ENCODE data around the gene IL17F. TPM values are rescaled to one million over a fixed set of nuclear protein-coding genes. Genes with fewer than 3 reads are reported as not detected.

Gene IL17F
- polyA plus RNA-seq (2011; rRNA removed) = not detected in 2 replicates
- polyA minus RNA-seq (2011; rRNA and poly(A)+ RNA removed) = not detected in 2 replicates

- no peak within 1 kb of the TSS for H3K27ac ChIP-seq (ENCODE audit: low read depth, low read length)
- H3K27me3 ChIP-seq (ENCODE audit: control insufficient read depth, insufficient read depth, low read length) = peaks cover 11% of the 10 kb centered on the region
- ChIA-PET POLR2A (no interaction called here), CTCF (no interaction called here)
- H3K9me3 ChIP-seq (ENCODE audit: control insufficient read depth, insufficient read depth, low read length) = no peaks in the 10 kb centered on the region
- DNase-seq (ENCODE audit: low read depth, low spot score) = no peak
- TF ChIP-seq CTCF (IDR thresholded peaks at IDR 0.05; ENCODE audit: low read depth, low read length) = no peak
- H3K4me3 ChIP-seq (ENCODE audit: low read depth, low read length) = no peak within 1 kb of the TSS
Measured at GRCh38 chr6:52244400-52244799, at the start of gene IL17F. Gene IL17F (minus strand): TSS chr6:52244500. CDS start chr6:52244429, 71 bp downstream.

DNA sequence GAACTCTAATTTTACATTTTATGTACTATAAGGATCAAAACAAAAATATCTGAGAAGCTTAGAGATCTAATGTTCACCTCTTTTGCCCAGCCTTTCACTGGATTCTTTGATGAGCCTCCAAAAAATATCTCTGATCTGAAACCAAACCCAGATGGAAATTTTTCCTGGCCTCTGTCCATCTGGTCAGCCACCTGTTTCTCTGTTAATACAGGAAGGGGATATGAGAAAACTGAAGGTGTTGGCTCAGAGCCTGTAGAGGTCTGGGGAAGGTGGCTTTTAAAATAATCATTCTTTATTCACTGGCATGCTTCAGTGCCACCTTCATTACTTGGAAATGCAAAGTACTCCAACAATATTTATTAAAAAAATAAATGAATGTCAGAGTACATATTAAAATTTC lies 48.8 kb upstream of the IL17F start:
- Histone ChIP-seq H3K9me3 (ENCODE audit: control insufficient read depth, insufficient read depth, low read length) (no peaks in the 10 kb centered on the region; the same call in 1 of the 2 replicates), H3K4me3 (ENCODE audit: low read depth, low read length) (no peak overlapping the region), H3K27ac (ENCODE audit: low read depth, low read length) (no peak overlapping the region), H3K27me3 (ENCODE audit: control insufficient read depth, insufficient read depth, low read length) (no peaks in the 10 kb centered on the region)
- DNase-seq (ENCODE audit: low read depth, low spot score) = no peak
- no peak for TF ChIP-seq CTCF (IDR thresholded peaks at IDR 0.05; ENCODE audit: low read depth, low read length)
- POLR2A ChIA-PET = no interaction called here
- CTCF ChIA-PET = interaction anchor here (0.8 to 1.6 kb wide), 2 partner anchors 8 to 107 kb away, joined by 3 to 6 read pairs; partner anchors contain the start of gene MCM3

- no peak for TF ChIP-seq CTCF (IDR thresholded peaks at IDR 0.05; ENCODE audit: low read depth, low read length)
- H3K27ac ChIP-seq (ENCODE audit: low read depth, low read length) = no peak overlapping the region
- ChIA-PET CTCF (interaction anchor here (0.6 to 8.3 kb wide), 3 partner anchors 25 to 112 kb away, joined by 3 to 214 read pairs (median 6); no protein-coding TSS in a partner anchor), POLR2A (no interaction called here)
- H3K9me3 ChIP-seq (ENCODE audit: control insufficient read depth, insufficient read depth, low read length) = no peaks in the 10 kb centered on the region
- no peak overlapping the region for H3K4me3 ChIP-seq (ENCODE audit: low read depth, low read length)
- H3K27me3 ChIP-seq (ENCODE audit: control insufficient read depth, insufficient read depth, low read length) = no peaks in the 10 kb centered on the region
- no peak for DNase-seq (ENCODE audit: low read depth, low spot score)
Measured at GRCh38 chr6:52288841-52289240, 44.5 kb upstream of the IL17F start.

GRCh38 chr6:52288216-52288615 lies 43.9 kb upstream of the IL17F start:
- no peak for DNase-seq (ENCODE audit: low read depth, low spot score)
- H3K27ac ChIP-seq (ENCODE audit: low read depth, low read length) = no peak overlapping the region
- ChIA-PET CTCF (interaction anchor here (8.3 kb wide), 1 partner anchor 113 kb away, joined by 214 read pairs; no protein-coding TSS in a partner anchor), POLR2A (no interaction called here)
- H3K4me3 ChIP-seq (ENCODE audit: low read depth, low read length) = no peak overlapping the region
- no peaks in the 10 kb centered on the region for H3K9me3 ChIP-seq (ENCODE audit: control insufficient read depth, insufficient read depth, low read length)
- TF ChIP-seq CTCF (IDR thresholded peaks at IDR 0.05; ENCODE audit: low read depth, low read length) = no peak
- H3K27me3 ChIP-seq (ENCODE audit: control insufficient read depth, insufficient read depth, low read length) = no peaks in the 10 kb centered on the region

- no peaks in the 10 kb centered on the region for H3K9me3 ChIP-seq (ENCODE audit: control insufficient read depth, insufficient read depth, low read length)
- DNase-seq (ENCODE audit: low read depth, low spot score) = peak; percentile 39
- no peaks in the 10 kb centered on the region for H3K27me3 ChIP-seq (ENCODE audit: control insufficient read depth, insufficient read depth, low read length)
- CTCF ChIA-PET = interaction anchor here (0.7 to 8.3 kb wide), 27 partner anchors 8 to 378 kb away, joined by 3 to 214 read pairs (median 6); partner anchors contain the start of genes EFHC1 and PAQR8
- POLR2A ChIA-PET = no interaction called here
- peak; percentile 93 for TF ChIP-seq CTCF (IDR thresholded peaks at IDR 0.05; ENCODE audit: low read depth, low read length)
- no peak overlapping the region for H3K27ac ChIP-seq (ENCODE audit: low read depth, low read length)
- H3K4me3 ChIP-seq (ENCODE audit: low read depth, low read length) = no peak overlapping the region
Measured at GRCh38 chr6:52286798-52287432, 42.6 kb upstream of the IL17F start.

Measured in AG04450 (cell line).